ENCODE results near the gene GPC6.

The GPC6 gene

DNA sequence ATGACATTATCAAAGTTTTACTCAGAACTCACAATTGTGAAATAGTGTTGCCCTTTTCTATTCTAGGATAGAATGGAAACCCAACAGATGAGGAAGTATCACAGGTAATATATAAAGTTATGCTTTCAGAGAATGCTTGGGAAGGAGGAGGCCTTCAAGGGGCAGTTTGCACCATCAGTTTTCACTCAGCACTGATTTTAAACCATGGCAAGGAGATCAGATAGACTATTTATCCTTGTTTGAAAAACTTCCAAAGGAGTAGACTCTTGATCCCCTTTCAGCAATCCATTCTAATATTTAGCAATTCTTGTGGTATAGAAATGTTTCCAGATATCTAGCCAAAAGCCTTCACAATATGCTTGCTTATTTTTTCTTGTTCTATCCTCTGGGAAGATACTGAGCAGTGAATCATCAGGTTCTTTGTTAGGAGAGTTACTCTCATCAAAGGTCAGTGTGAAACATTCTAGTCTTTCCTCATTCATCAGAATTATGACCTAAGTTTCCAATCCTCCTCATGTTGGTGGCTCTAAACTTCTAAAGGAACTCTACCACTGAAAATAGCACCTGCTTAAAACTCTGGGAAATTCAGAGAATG lies 3.8 kb downstream of the GPC6 start:
- TF ChIP-seq, protein P1, sequence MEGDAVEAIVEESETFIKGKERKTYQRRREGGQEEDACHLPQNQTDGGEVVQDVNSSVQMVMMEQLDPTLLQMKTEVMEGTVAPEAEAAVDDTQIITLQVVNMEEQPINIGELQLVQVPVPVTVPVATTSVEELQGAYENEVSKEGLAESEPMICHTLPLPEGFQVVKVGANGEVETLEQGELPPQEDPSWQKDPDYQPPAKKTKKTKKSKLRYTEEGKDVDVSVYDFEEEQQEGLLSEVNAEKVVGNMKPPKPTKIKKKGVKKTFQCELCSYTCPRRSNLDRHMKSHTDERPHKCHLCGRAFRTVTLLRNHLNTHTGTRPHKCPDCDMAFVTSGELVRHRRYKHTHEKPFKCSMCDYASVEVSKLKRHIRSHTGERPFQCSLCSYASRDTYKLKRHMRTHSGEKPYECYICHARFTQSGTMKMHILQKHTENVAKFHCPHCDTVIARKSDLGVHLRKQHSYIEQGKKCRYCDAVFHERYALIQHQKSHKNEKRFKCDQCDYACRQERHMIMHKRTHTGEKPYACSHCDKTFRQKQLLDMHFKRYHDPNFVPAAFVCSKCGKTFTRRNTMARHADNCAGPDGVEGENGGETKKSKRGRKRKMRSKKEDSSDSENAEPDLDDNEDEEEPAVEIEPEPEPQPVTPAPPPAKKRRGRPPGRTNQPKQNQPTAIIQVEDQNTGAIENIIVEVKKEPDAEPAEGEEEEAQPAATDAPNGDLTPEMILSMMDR (IDR thresholded peaks at IDR 0.05; ENCODE audit: low read depth, low read length), result no peak

DNA sequence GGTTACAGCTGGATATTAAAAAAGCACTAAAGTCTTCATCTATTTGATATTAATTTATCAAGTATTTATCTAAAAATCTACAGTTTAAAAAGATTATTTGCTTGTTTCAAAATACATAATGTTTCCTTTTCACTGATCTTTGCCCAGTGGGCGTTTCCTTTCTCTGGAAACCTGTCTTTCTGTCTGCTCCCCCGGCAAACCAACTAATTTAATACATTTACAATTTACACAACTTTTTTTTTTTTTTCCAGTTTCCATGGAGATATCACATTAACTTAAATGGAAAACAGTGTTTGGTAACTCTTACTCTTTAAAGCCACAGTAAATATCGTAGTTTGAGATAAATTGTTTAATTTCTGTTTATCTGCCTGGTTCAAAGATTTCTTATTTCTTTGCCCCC lies 5.3 kb downstream of the GPC6 start:
- TF ChIP-seq, protein P1 (IDR thresholded peaks at IDR 0.05; ENCODE audit: low read depth, low read length), result no peak

More for the DNA sequence above, 3.8 kb downstream of the GPC6 start:
- no peak overlapping the region for H3K4me3 ChIP-seq (ENCODE audit: low read depth, low read length)

DNA sequence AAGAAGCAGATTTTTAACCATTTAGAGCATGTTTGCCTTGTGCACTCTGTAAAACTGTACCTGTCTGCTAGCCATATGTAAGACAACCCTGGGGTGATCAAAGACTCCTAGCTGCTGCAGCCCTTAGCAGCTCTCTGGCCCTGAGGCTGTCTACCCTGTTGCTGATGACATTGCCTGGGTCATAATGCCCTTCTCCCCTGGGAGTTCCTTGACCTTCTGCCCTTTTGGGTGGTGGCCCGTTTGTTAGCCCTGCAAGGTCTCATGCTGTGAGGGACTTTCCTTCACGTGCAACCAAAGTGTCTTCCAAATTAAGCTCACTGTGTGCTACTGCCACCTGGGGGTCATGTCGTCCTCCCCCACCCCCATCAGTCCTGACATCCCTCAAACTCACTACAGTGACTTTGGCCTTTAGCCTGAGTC lies 7.4 kb downstream of the GPC6 start:
- TF ChIP-seq, protein P1 (IDR thresholded peaks at IDR 0.05; ENCODE audit: low read depth, low read length), result no peak
- no peak overlapping the region for H3K4me3 ChIP-seq (ENCODE audit: low read depth, low read length)

More for the DNA sequence above, 5.3 kb downstream of the GPC6 start:
- H3K4me3 ChIP-seq (ENCODE audit: low read depth, low read length), result no peak overlapping the region

DNA sequence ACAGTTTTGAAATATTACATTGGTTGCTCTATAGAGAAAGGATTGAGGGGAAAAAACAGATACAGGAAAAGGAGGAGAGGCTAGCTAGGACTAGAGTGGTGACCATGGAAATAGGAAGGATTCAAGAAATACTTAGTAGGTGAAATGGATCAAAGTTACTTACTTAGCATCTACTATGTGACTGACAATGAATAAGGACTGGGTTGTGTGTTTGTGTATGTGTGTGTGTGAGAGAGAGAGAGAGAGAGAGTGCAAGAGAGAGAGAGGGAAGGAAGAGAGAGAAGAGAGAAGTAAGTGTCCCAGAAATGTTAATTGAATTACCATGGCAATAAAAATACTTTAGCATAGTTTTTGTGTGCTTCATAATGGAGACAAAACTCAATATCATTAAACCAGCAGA lies 7.9 kb downstream of the GPC6 start:
- no peak overlapping the region for H3K4me3 ChIP-seq (ENCODE audit: low read depth, low read length)
- TF ChIP-seq, protein P1 (IDR thresholded peaks at IDR 0.05; ENCODE audit: low read depth, low read length), result no peak

DNA sequence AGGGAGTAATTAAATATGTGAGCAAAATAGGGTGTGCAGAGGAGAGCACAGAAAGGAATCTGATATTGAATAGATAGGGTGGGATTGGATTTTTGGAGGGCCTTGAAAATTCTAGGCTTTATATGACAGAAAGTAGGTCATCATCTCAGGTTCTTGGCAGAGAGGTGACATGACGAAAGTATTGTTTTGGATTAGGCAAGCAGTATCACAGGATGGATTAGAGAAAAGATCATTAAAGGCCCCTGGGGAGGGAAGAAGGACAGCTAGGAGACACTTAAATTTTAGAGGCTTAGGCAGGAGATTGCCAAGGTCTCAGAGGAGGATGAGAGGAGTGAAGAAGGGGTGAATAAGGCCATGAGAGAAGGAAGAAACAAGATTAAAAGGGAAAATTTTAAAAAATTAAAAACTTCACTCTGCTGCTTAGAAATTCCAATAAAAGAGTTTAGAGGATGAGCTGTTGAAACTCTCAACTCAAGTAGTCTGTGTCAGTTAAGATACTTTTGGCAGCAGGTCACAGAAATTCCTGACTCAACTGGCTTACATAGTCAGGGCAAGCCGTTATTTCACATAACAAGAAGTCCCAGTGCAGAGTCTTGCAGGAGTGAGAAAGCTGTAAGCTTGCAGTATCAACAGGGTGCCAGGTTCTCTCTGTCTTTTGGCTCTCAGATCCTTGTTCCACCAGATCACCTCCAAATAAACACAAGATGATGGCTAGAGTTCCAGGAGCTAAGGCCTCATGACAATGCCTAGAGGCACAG lies 8.8 kb downstream of the GPC6 start:
- TF ChIP-seq, protein P1 (IDR thresholded peaks at IDR 0.05; ENCODE audit: low read depth, low read length), result no peak
- no peak overlapping the region for H3K4me3 ChIP-seq (ENCODE audit: low read depth, low read length)

DNA sequence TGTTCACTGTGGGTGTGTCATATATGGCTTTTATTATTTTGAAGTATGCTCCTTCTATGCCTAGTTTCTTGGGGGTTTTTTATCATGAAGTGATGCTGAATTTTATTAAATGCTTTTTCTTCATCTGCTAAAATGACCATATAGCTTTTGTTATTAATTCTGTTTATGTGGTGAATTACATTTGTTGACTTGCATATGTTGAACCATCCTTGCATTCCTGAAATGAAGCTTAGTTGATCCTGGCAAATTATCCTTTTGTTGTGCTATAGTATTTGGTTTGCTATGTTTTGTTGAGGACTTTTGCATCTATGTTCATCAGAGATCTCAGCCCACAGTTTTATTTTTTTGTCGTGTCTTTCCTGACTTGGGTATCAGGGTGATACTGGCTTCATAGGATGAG lies 12.1 kb downstream of the GPC6 start:
- TF ChIP-seq, protein P1 (IDR thresholded peaks at IDR 0.05; ENCODE audit: low read depth, low read length), result no peak
- no peak overlapping the region for H3K4me3 ChIP-seq (ENCODE audit: low read depth, low read length)

DNA sequence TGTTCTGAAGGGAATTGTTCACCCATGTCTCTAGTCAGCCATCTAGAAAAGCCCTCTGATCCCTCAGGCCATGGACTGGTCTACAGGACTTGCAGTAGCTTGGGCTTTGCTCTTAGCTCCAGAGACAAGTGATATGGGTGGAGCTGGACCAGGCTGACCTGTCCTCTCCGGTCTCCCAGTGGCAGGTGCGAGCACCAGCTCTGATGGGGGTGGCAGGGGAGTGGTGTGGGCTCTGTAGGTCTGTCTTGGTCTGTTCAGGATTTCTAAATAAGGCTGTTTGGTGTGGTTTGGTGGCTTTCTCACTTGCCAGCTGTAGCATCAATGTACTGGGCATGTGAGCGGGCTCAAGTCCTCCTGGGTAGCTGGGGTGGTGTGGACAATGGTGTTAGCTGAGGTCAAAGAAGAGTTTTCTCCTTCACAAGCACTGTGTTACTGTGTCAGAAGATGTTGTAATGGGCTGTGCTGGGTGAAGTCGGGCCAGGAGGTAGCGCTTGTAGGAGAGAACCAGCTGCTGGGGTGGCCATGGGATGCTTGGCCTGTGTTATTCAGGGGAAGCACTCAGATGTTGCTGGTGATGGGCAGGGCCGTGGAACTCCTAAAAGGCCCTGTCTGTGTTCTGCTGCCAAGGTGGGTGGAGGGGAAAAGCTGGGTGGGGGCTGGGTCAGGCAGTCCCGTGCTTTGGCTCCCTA lies 16.9 kb downstream of the GPC6 start:
- H3K4me3 ChIP-seq (ENCODE audit: low read depth, low read length), result no peak overlapping the region
- TF ChIP-seq, protein P1 (IDR thresholded peaks at IDR 0.05; ENCODE audit: low read depth, low read length), result no peak

Measured in WI38 (cell line).